GM23338 (cell line): ENCODE results near the gene MEIOC. TPM values are rescaled to one million over a fixed set of nuclear protein-coding genes. Genes with fewer than 3 reads are reported as not detected.

Source experiments
- ATAC-seq: fragments of 200-7000 bp; cut with Tn5 transposase; 3 replicates; pipeline ENCODE4 v1.9.1; 2020
- DNase-seq: peaks from one replicate; pipeline ENCODE4 v3.0.0-alpha.2; 2015; ENCODE audit warnings: low spot score
- H2AFZ ChIP-seq: fragments of 200-600 bp; sonication (generic); 2 replicates; pipeline ENCODE4 v1.8.0; 2016; ENCODE audit warnings: antibody characterized with exemption, mild to moderate bottlenecking, moderate library complexity
- H3F3A ChIP-seq: fragments of 200-600 bp; sonication (generic); replicated peaks from 2 replicates; pipeline ENCODE4 v1.8.0; 2017; ENCODE audit warnings: antibody characterized with exemption, mixed run types, low read depth
- H3K27ac ChIP-seq: fragments of 200-600 bp; sonication (generic); 2 replicates; pipeline ENCODE4 v1.6.1; 2016; ENCODE audit warnings: low read depth
- H3K27me3 ChIP-seq: fragments of 200-600 bp; sonication (generic); 2 replicates; pipeline ENCODE4 v1.8.0; 2016; ENCODE audit warnings: mild to moderate bottlenecking, mixed run types, moderate library complexity; ENCODE audit not compliant: insufficient read depth
- H3K36me3 ChIP-seq: fragments of 200-600 bp; sonication (generic); 2 replicates; pipeline ENCODE4 v1.8.0; 2016; ENCODE audit warnings: mild to moderate bottlenecking; ENCODE audit not compliant: insufficient read depth
- H3K4me1 ChIP-seq: fragments of 200-600 bp; sonication (generic); 2 replicates; pipeline ENCODE4 v1.8.0; 2016; ENCODE audit warnings: mild to moderate bottlenecking, moderate library complexity; ENCODE audit not compliant: insufficient read depth
- H3K4me2 ChIP-seq: fragments of 200-600 bp; sonication (generic); 2 replicates; pipeline ENCODE4 v1.7.1; 2017; ENCODE audit warnings: mixed run types
- H3K4me3 ChIP-seq: fragments of 200-600 bp; sonication (generic); 2 replicates; pipeline ENCODE4 v1.6.1; 2016; ENCODE audit warnings: mixed run types
- H3K79me2 ChIP-seq: fragments of 200-600 bp; sonication (generic); replicated peaks from 2 replicates; pipeline ENCODE4 v1.8.0; 2017; ENCODE audit warnings: mild to moderate bottlenecking; ENCODE audit not compliant: insufficient read depth
- H3K9me2 ChIP-seq: fragments of 200-600 bp; sonication (generic); 2 replicates; pipeline ENCODE4 v1.8.0; 2017; ENCODE audit not compliant: insufficient read depth
- H4K20me1 ChIP-seq: fragments of 200-600 bp; sonication (generic); replicated peaks from 2 replicates; pipeline ENCODE4 v1.8.0; 2017; ENCODE audit warnings: mild to moderate bottlenecking; ENCODE audit not compliant: insufficient read depth
- H3K27ac Mint-ChIP-seq: 2 replicates; pipeline ENCODE4 v1.8.0; 2020; ENCODE audit warnings: inconsistent platforms, mild to moderate bottlenecking, moderate library complexity, mixed read lengths
- H3K27me3 Mint-ChIP-seq: 3 replicates; pipeline ENCODE4 v1.8.0; 2022; ENCODE audit warnings: low read depth, mild to moderate bottlenecking, moderate library complexity, mixed read lengths, inconsistent platforms; ENCODE audit not compliant: insufficient read depth, poor library complexity
- H3K36me3 Mint-ChIP-seq: 3 replicates; pipeline ENCODE4 v1.8.0; 2021; ENCODE audit warnings: low read depth, mild to moderate bottlenecking, inconsistent platforms, moderate library complexity, mixed read lengths
- H3K4me1 Mint-ChIP-seq: 3 replicates; pipeline ENCODE4 v1.8.0; 2020; ENCODE audit warnings: mild to moderate bottlenecking, inconsistent platforms, mixed read lengths
- H3K4me3 Mint-ChIP-seq: 3 replicates; pipeline ENCODE4 v1.8.0; 2021; ENCODE audit warnings: moderate library complexity, mild to moderate bottlenecking, inconsistent platforms, mixed read lengths
- H3K9me3 Mint-ChIP-seq: 3 replicates; pipeline ENCODE4 v1.8.0; 2020; ENCODE audit warnings: moderate library complexity, mild to moderate bottlenecking, inconsistent platforms, mixed read lengths
- CREB1 ChIP-seq: fragments of 250-450 bp; sonication (Bioruptor Pico); IDR thresholded peaks from 2 replicates; pipeline ENCODE4 v1.5.0; 2020; ENCODE audit warnings: low read depth, mild to moderate bottlenecking, moderate library complexity
- EZH2 ChIP-seq: fragments of 200-600 bp; sonication (generic); IDR thresholded peaks from one replicate; pipeline ENCODE4 v1.8.0; 2017; ENCODE audit warnings: antibody characterized with exemption, mild to moderate bottlenecking, low read depth; ENCODE audit not compliant: unreplicated experiment
- JUNB ChIP-seq: IDR thresholded peaks from one replicate; pipeline ENCODE4 v1.6.1; 2016; ENCODE audit warnings: antibody characterized with exemption; ENCODE audit not compliant: unreplicated experiment
- polyA plus RNA-seq: library from polyadenylated mRNA; unstranded; fragments of >200 nt; fragmentation: Nextera tagmentation; extraction: Ambion mirVana; gene quantifications from 2 replicates; pipeline ENCODE4 v1.2.1, GENCODE V29; 2016
- total RNA-seq: library from RNA; depleted of rRNA; stranded (reverse); fragments of >200 nt; shearing (Covaris generic); gene quantifications from 2 replicates; pipeline ENCODE4 v1.2.3, GENCODE V29; 2014
- TF ChIP-seq, protein P1 (sequence below): fragments of 250-450 bp; sonication (Bioruptor Pico); IDR thresholded peaks from 2 replicates; pipeline ENCODE4 v1.5.0; 2020; ENCODE audit warnings: mild to moderate bottlenecking, moderate library complexity

MEIOC gene
- total and polyA plus RNA-seq, 2 experiments from 2014 or later, result 2.1 to 23.8 TPM

DNA sequence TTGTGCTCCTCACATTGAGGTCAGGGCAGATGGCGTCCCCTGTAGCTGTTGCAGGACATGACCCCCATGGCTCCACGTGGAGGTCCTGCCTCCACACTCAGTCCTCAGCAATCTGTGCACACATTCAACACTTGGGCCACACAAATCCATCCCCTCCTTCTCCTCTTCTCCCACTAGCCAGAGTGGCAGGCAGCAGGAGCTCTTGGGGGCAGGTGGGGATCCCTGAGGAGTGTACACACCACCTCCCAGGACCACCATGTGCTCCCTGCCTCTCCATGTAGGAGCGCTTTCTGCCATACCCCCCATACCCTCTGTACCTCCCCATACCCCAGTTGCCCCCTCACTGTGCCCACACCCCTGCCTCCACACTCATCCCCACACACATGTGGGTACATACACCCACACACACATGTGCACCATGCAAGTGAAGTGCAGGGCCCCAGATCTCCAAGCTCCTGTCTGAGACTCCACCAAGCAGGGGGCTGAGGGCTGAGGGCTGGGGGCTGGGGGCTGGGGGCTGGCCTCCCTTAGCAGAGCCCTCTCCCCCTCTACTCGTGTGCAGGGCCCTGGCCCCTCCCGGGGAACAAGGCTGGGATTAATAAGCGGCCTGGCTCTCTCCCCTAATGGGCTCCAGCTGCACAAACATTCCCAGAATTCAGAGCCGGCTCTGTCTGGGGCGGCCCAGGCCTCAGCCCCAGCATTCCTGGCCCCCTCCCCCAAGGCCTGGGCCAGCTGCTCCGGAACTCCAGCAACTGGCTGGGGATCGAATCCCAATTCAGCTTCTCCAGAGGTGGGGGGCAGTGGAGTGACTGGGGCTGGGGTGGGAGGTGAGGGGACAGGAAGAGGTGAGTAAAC, 48.2 kb upstream of the MEIOC start (continued):
- TF ChIP-seq, protein P1, sequence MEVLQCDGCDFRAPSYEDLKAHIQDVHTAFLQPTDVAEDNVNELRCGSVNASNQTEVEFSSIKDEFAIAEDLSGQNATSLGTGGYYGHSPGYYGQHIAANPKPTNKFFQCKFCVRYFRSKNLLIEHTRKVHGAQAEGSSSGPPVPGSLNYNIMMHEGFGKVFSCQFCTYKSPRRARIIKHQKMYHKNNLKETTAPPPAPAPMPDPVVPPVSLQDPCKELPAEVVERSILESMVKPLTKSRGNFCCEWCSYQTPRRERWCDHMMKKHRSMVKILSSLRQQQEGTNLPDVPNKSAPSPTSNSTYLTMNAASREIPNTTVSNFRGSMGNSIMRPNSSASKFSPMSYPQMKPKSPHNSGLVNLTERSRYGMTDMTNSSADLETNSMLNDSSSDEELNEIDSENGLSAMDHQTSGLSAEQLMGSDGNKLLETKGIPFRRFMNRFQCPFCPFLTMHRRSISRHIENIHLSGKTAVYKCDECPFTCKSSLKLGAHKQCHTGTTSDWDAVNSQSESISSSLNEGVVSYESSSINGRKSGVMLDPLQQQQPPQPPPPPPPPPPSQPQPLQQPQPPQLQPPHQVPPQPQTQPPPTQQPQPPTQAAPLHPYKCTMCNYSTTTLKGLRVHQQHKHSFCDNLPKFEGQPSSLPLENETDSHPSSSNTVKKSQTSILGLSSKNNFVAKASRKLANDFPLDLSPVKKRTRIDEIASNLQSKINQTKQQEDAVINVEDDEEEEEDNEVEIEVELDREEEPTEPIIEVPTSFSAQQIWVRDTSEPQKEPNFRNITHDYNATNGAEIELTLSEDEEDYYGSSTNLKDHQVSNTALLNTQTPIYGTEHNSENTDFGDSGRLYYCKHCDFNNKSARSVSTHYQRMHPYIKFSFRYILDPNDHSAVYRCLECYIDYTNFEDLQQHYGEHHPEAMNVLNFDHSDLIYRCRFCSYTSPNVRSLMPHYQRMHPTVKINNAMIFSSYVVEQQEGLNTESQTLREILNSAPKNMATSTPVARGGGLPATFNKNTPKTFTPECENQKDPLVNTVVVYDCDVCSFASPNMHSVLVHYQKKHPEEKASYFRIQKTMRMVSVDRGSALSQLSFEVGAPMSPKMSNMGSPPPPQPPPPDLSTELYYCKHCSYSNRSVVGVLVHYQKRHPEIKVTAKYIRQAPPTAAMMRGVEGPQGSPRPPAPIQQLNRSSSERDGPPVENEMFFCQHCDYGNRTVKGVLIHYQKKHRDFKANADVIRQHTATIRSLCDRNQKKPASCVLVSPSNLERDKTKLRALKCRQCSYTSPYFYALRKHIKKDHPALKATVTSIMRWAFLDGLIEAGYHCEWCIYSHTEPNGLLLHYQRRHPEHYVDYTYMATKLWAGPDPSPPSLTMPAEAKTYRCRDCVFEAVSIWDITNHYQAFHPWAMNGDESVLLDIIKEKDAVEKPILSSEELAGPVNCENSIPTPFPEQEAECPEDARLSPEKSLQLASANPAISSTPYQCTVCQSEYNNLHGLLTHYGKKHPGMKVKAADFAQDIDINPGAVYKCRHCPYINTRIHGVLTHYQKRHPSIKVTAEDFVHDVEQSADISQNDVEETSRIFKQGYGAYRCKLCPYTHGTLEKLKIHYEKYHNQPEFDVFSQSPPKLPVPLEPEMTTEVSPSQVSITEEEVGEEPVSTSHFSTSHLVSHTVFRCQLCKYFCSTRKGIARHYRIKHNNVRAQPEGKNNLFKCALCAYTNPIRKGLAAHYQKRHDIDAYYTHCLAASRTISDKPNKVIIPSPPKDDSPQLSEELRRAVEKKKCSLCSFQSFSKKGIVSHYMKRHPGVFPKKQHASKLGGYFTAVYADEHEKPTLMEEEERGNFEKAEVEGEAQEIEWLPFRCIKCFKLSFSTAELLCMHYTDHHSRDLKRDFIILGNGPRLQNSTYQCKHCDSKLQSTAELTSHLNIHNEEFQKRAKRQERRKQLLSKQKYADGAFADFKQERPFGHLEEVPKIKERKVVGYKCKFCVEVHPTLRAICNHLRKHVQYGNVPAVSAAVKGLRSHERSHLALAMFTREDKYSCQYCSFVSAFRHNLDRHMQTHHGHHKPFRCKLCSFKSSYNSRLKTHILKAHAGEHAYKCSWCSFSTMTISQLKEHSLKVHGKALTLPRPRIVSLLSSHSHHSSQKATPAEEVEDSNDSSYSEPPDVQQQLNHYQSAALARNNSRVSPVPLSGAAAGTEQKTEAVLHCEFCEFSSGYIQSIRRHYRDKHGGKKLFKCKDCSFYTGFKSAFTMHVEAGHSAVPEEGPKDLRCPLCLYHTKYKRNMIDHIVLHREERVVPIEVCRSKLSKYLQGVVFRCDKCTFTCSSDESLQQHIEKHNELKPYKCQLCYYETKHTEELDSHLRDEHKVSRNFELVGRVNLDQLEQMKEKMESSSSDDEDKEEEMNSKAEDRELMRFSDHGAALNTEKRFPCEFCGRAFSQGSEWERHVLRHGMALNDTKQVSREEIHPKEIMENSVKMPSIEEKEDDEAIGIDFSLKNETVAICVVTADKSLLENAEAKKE, result no peak

DNA sequence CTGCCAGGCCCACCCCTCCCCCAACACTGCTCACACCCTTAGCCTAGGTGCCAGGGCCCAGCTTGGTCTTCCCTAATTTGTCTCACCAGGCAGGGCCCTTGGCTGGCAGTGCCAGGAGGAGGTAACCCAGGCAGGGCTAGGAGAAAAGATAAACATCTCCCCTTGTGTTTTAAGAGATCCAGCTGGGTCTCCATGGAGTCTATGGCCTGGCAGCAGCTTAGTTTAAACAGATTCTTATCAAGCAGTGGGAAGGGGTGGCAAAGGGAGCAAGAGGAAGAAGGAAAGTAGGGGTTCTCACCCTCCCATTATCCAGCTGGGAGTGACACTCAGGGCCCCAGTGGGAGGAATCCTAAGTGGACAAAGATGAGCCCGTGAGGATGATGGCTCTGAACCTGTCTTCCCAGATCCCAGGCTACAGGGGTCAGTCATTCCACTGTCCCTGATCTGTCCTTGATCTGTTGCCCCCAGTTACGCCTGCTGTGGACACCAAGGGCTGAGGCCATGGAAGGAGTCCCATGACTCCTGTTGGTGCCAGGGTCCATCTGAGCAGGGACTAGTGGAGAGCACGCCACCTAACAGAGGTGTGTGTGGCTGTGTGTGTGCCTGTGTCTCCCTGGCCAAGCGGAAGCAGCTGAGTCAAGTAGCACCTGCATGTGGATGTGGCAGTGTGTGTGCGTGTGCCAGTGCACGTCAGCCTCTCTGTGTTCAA, 47.4 kb upstream of the MEIOC start:
- H3K4me2 ChIP-seq, result peak overlapping the region; percentile 71
- peaks cover 9% of the 10 kb centered on the region for H3K27me3 Mint-ChIP-seq
- peak overlapping the region; percentile 72; the same call in 1 of the 2 replicates for H3K27ac ChIP-seq
- peaks cover 39% of the 10 kb centered on the region for H3K4me1 Mint-ChIP-seq
- no peaks in the 10 kb centered on the region for H3K27me3 ChIP-seq
- no peaks in the 10 kb centered on the region for H3K9me3 Mint-ChIP-seq
- H3K27ac Mint-ChIP-seq, result peak overlapping the region; percentile 47; the same call in 1 of the 2 replicates
- no peak for DNase-seq
- no peak overlapping the region for H3K4me3 ChIP-seq
- 0 out of 2 replicates have a peak, but pooled peaks cover 3% of the 10 kb centered on the region for H3K9me2 ChIP-seq
- no peaks in the 10 kb centered on the region; the same call in 2 of the 3 replicates for H3K36me3 Mint-ChIP-seq
- TF ChIP-seq CREB1 (no peak), EZH2 (no peak), JUNB (no peak)
- TF ChIP-seq, protein P1, result no peak
- no peak overlapping the region; the same call in 2 of the 3 replicates for H3K4me3 Mint-ChIP-seq
- H2AFZ ChIP-seq, result peak overlapping the region; percentile 87
- peaks cover 12% of the 10 kb centered on the region for H3K4me1 ChIP-seq
- H3K36me3 ChIP-seq, result no peaks in the 10 kb centered on the region
- no peaks in the 10 kb centered on the region for H3F3A ChIP-seq
- no peaks in the 10 kb centered on the region for H3K79me2 ChIP-seq
- no peak; the same call in 1 of the 3 replicates for ATAC-seq
- no peaks in the 10 kb centered on the region for H4K20me1 ChIP-seq
